ENCODE measurements around the gene SVOPL. TPM values are rescaled to one million over a fixed set of nuclear protein-coding genes. Genes with fewer than 3 reads are reported as not detected.
"Not testable (repeated sequence)": the region's sequence is repeated elsewhere in the genome, so short reads cannot be mapped to it uniquely, and the experiment has no call there.

Gene SVOPL
- polyA plus RNA-seq, 4 donors, result 2.5 to 3.9 (median 2.9) TPM

- DNase-seq (ENCODE audit: low read depth in 4 of 4, low spot score in 2 of 4), result no peak
These were observed 4.0 kb upstream of the SVOPL start for GRCh38 chr7:138705167-138705566.

GRCh38 chr7:138701537-138701923 is 368 bp upstream of the SVOPL start:
- no peak for DNase-seq (ENCODE audit: low read depth in 4 of 4, low spot score in 2 of 4)

DNA sequence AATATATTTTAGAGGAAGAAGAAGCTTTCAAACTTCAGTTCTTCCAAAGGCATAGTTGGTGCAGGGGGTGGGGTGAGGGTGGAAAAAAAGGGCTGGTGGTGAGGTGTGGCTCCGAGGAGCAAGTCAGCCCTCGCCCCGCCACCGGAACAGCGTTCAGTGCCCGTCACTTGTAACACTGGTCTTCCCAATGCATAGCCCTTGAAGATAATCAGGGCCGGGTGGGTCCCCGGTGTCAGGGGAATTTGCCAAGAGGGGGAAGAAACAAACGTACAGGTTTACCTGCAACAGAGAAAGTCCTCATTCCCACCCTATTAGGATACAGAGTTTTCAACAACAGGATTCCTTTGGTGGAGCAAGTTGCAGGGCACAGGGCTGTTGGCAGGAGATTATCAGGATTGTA is 1.5 kb downstream of the SVOPL start:
- DNase-seq (ENCODE audit: low read depth in 4 of 4, low spot score in 2 of 4), result no peak

DNA sequence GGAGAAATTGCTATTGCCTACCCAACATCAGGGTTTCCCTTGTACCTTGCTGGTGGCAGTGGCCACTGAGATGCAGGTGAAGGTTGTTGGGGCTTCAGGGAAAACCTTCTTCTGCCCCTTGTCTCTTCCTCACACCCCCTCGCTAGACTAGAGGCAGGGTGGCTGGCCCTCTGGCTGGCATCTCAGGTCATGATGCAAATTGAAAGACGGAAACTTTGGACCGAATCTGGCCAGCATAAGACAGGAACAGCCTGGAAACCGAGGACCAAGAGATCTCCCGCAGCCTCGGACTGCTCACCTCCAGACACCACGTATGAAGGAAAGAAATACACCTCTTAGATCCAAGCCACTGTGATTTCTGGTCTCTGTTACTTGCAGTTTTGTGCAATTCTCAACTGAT is 2.9 kb downstream of the SVOPL start:
- no peak for DNase-seq (ENCODE audit: low read depth in 4 of 4, low spot score in 2 of 4)

GRCh38 chr7:138697535-138698182 is 3.5 kb downstream of the SVOPL start:
- DNase-seq (ENCODE audit: low read depth in 4 of 4, low spot score in 2 of 4), result no peak

DNA sequence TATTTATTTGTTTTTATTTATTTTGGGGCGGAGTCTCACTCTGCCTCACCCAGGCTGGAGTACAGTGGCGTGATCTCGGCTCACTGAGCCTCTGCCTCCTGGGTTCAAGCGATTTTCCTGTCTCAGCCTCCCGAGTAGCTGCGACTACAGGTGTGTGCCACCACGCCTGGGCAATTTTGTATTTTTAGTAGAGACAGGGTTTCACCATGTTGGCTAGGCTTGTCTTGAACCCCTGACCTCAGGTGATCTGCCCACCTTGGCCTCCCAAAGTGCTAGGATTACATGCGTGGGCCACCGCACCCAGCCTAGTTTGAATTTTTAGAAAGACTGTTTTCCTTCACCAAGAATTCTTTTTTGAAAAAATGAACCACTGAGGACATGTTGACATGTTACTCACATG is 5.4 kb downstream of the SVOPL start:
- DNase-seq (ENCODE audit: low read depth in 4 of 4, low spot score in 2 of 4), result not testable (repeated sequence)

DNA sequence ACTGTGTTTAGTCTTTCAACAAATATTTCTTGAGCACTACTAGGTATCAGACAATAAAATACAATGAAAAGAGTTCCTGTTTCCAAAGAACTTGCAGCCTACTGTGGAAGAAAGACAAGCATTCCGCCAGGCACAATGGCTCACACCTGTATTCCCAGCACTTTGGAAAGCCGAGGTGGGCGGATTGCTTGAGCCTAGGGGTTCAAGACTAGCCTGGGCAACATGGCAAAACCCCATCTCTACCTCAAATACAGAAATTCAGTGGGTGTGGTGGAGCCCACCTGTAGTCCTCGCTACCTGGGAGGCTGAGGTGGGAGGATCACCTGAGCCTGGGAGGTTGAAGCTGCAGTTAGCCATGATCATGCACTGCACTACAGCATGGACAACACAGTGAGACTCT is 6.1 kb downstream of the SVOPL start:
- DNase-seq (ENCODE audit: low read depth in 4 of 4, low spot score in 2 of 4), result no peak

DNA sequence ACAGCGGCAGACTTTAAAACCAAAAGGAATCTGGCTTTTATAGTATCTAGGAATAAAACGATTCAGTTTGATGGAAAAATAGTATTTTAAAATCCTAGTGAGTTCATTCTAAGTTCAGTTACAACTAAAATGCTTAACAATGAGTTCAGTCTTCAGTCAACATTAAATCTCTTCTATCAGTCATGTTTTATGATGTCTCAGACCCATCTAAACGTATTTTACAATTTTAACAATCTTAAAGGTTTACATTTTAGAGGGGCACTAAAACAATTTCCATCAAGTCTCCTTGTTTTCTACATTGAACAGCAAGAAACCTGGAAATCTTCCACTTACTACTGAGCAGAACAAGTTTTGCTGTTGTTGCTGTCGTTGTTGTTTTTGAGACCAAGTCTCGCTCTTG is 10.0 kb downstream of the SVOPL start:
- DNase-seq (ENCODE audit: low read depth in 4 of 4, low spot score in 2 of 4), result peak in 2 of 4 donors; percentile 19 to 31

- DNase-seq (ENCODE audit: low read depth in 4 of 4, low spot score in 2 of 4), result no peak
These were observed 10.7 kb downstream of the SVOPL start for GRCh38 chr7:138690495-138690894.

GRCh38 chr7:138688037-138688436 is 13.1 kb downstream of the SVOPL start:
- not testable (repeated sequence) for DNase-seq (ENCODE audit: low read depth in 4 of 4, low spot score in 2 of 4)

GRCh38 chr7:138684340-138684739 is 16.8 kb downstream of the SVOPL start:
- DNase-seq (ENCODE audit: low read depth in 4 of 4, low spot score in 2 of 4), result no peak

GRCh38 chr7:138679793-138680192 is 21.4 kb downstream of the SVOPL start:
- no peak for DNase-seq (ENCODE audit: low read depth in 4 of 4, low spot score in 2 of 4)

DNA sequence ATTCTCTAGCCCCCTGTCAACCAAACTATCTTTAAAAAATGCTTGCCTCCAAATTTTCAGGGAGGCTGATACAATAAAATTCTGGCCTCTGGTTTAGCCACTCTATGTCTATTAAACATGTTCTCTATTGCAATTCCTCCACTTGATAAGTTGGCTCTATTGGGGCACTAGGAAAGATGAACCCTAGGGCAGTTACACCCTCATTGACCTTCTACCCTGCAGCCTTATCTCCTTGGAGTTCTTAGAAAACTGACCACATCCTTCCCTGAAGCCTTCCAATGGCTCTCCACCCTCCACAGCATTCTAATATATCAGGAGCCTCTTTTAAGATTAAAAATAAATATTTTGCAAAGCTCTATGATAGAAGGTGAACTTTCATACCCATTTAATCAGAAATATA is 30.6 kb downstream of the SVOPL start:
- DNase-seq (ENCODE audit: low read depth in 4 of 4, low spot score in 2 of 4), result no peak

- no peak for DNase-seq (ENCODE audit: low read depth in 4 of 4, low spot score in 2 of 4)
These were observed 31.8 kb downstream of the SVOPL start for GRCh38 chr7:138669364-138669763.

GRCh38 chr7:138668946-138669345 is 32.2 kb downstream of the SVOPL start:
- no peak for DNase-seq (ENCODE audit: low read depth in 4 of 4, low spot score in 2 of 4)

- DNase-seq (ENCODE audit: low read depth in 4 of 4, low spot score in 2 of 4), result no peak
These were observed 32.9 kb downstream of the SVOPL start for GRCh38 chr7:138668229-138668596.

GRCh38 chr7:138667535-138668228 is 33.5 kb downstream of the SVOPL start:
- no peak for DNase-seq (ENCODE audit: low read depth in 4 of 4, low spot score in 2 of 4)

DNA sequence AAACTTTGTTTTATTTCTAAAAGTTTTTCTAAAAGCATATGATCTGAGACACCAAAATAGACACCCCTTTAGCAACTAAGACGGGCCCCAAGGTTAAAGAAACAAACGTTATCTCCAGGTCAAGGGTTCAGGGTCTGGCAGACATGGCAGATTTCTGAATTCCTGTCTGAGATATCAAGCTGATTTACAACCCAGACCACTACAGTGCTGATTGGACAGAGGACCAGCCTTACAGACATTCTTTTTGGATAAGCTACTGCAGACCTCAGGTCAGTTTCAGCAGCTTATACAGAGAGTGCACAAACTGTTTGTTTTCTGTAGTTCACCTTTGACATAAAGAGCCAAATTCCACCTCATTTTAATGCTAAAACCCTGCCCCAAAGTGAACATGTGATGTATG is 34.8 kb downstream of the SVOPL start:
- DNase-seq (ENCODE audit: low read depth in 4 of 4, low spot score in 2 of 4), result peak in 1 of 4 donors; percentile 48

DNA sequence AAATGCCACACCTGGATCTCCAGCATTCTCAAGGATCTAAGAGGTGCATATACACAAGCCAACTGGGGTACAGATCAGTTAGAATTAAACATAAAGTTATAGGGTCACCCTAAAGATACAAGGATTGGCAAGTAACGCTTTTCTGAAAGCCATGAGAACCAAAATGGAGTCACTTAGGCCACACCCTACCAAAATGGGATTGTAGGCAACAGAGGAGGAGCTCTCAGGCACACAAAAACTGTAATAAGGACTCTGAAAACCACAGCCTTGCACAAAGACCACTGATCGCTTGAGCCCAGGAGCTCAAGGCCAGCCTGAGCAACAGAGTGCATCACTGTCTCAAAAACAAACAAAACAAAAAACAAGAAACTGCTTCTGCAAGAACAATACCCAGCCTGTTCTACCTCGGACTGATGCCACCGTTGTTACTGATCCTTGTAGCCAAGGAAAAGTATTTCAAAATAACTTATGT is 35.5 kb downstream of the SVOPL start:
- no peak for DNase-seq (ENCODE audit: low read depth in 4 of 4, low spot score in 2 of 4)

GRCh38 chr7:138665249-138665648 is 35.9 kb downstream of the SVOPL start:
- DNase-seq (ENCODE audit: low read depth in 4 of 4, low spot score in 2 of 4), result no peak

DNA sequence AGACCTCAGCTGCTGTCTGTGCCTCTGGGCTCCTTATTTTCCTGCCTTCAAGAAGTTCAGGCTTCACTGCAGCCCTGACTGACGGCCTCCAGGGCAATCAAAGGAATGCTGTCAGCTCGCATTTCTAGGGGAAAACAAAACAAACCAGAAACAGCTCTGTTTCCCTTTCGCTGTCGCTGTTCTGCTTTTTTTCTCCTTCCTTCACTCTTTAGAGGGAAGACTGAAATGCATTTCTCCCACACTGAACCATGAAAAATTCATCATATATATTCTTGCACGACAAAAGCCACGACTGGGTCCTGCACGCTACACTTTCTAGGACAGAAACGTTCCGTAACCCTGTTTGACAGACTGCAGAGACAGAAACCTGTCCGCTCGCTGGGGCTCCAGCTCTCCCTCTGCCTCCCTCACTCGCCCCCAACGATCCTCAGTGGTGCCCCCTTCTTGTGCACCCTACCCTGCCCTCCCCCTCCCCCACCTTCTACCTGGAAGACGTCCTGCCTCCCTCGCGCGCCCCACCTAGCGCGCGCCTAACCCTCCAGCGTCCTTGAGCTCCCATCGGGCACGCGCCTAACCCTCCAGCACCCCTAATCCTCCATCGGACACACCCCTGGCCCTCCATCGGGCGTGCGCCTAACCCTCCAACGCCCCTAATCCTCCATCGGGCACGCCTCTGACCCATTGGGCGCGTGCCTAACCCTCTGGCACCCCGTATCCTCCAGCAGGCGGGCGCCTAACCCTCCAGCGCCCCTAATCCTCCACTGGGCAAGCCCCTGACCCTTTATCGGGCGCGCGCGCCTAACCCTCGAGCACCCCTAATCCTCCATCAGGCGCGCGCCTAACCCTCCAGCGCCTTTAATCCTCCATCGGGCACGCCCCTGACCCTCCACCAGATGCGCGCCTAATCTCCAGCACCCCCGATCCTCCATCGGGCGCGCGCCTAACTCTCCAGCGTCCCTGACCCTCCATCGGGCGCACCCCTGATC is 37.1 kb downstream of the SVOPL start:
- DNase-seq (ENCODE audit: low read depth in 4 of 4, low spot score in 2 of 4), result peak in 2 of 4 donors; percentile 43 to 61
